Erythroblast (primary cell): ENCODE results near the gene UBXN2A.

Experiments
- GATA1 ChIP-seq: IDR thresholded peaks from 2 replicates; pipeline ENCODE4 v1.6.1; 2011; ENCODE audit warnings: low read depth, mild to moderate bottlenecking, control low read depth, low read length, moderate library complexity
- POLR2A ChIP-seq: IDR thresholded peaks from 2 replicates; pipeline ENCODE4 v1.6.1; 2011; ENCODE audit warnings: mild to moderate bottlenecking, low read length

GRCh38 chr2:24040511-24040910, 100.2 kb downstream of the UBXN2A start:
- TF ChIP-seq POLR2A, result no peak
- no peak for TF ChIP-seq GATA1
